ENCODE data around the gene HEATR3.

Gene HEATR3

GRCh38 chr16:50065624-50066481 is at the start of gene HEATR3:
TSS of gene HEATR3 (plus strand) at chr16:50065970. CDS start at chr16:50066132, 162 bp downstream.
- no peak for TF ChIP-seq CTCF (IDR thresholded peaks at IDR 0.05; ENCODE audit: low read depth, low read length)
- peak; percentile 96 for DNase-seq (ENCODE audit: low read depth, low spot score)
- in situ Hi-C loops (cut with HindIII; ENCODE audit: low sequenced_read_pairs) = no loop called here
- H3K4me3 ChIP-seq (ENCODE audit: low read depth, low read length) = peak within 1 kb of the TSS; percentile 95

- in situ Hi-C loops (cut with HindIII; ENCODE audit: low sequenced_read_pairs) = no loop called here
- TF ChIP-seq CTCF (IDR thresholded peaks at IDR 0.05; ENCODE audit: low read depth, low read length) = no peak
- no peak overlapping the region for H3K4me3 ChIP-seq (ENCODE audit: low read depth, low read length)
- no peak for DNase-seq (ENCODE audit: low read depth, low spot score)
Measured at GRCh38 chr16:50017553-50017952, 48.2 kb upstream of the HEATR3 start.

GRCh38 chr16:50021544-50021943 is 44.2 kb upstream of the HEATR3 start:
- no peak for DNase-seq (ENCODE audit: low read depth, low spot score)
- TF ChIP-seq CTCF (IDR thresholded peaks at IDR 0.05; ENCODE audit: low read depth, low read length) = peak; percentile 32

GRCh38 chr16:50023641-50024040 is 42.1 kb upstream of the HEATR3 start:
- no peak overlapping the region for H3K4me3 ChIP-seq (ENCODE audit: low read depth, low read length)
- in situ Hi-C loops (cut with HindIII; ENCODE audit: low sequenced_read_pairs) = no loop called here
- TF ChIP-seq CTCF (IDR thresholded peaks at IDR 0.05; ENCODE audit: low read depth, low read length) = no peak
- DNase-seq (ENCODE audit: low read depth, low spot score) = no peak

More at GRCh38 chr16:50021544-50021943, 44.2 kb upstream of the HEATR3 start:
- H3K4me3 ChIP-seq (ENCODE audit: low read depth, low read length) = no peak overlapping the region
- in situ Hi-C loops (cut with HindIII; ENCODE audit: low sequenced_read_pairs) = no loop called here

GRCh38 chr16:50024207-50024606 is 41.6 kb upstream of the HEATR3 start:
- no peak overlapping the region for H3K4me3 ChIP-seq (ENCODE audit: low read depth, low read length)
- DNase-seq (ENCODE audit: low read depth, low spot score) = no peak
- TF ChIP-seq CTCF (IDR thresholded peaks at IDR 0.05; ENCODE audit: low read depth, low read length) = no peak
- in situ Hi-C loops (cut with HindIII; ENCODE audit: low sequenced_read_pairs) = no loop called here

GRCh38 chr16:50024684-50025536 is 40.9 kb upstream of the HEATR3 start, which contains the start of gene CNEP1R1:
TSS of gene CNEP1R1 (plus strand) at chr16:50025225. CDS start at chr16:50025316, 91 bp downstream.
- in situ Hi-C loops (cut with HindIII; ENCODE audit: low sequenced_read_pairs) = no loop called here
- peak within 1 kb of the TSS; percentile 83 for H3K4me3 ChIP-seq (ENCODE audit: low read depth, low read length)
- peak; percentile 100 for TF ChIP-seq CTCF (IDR thresholded peaks at IDR 0.05; ENCODE audit: low read depth, low read length)
- DNase-seq (ENCODE audit: low read depth, low spot score) = peak; percentile 97
